DLD1 (cell line): ENCODE results near the gene TNFRSF8.

Source experiments
- in situ Hi-C: cut with HindIII; loops from 2 replicates; pipeline ENCODE4 v1.10.0; 2017; ENCODE audit warnings: low sequenced_read_pairs

The TNFRSF8 gene

GRCh38 chr1:12185036-12185917 is 122.2 kb downstream of the TNFRSF8 start:
- in situ Hi-C loops = no loop called here

- in situ Hi-C loops = no loop called here
Observed at GRCh38 chr1:12185918-12186678, 123.0 kb downstream of the TNFRSF8 start.

- in situ Hi-C loops = no loop called here
Observed at GRCh38 chr1:12186679-12186985, 123.5 kb downstream of the TNFRSF8 start.

- in situ Hi-C loops = no loop called here
Observed at GRCh38 chr1:12188115-12188514, 125.0 kb downstream of the TNFRSF8 start.

GRCh38 chr1:12188657-12189327 is 125.7 kb downstream of the TNFRSF8 start:
- in situ Hi-C loops = no loop called here

- in situ Hi-C loops = no loop called here
Observed at GRCh38 chr1:12189328-12189682, 126.2 kb downstream of the TNFRSF8 start.

GRCh38 chr1:12191242-12192032 is 128.3 kb downstream of the TNFRSF8 start:
- in situ Hi-C loops = no loop called here
